HG02852 (cell line): Measurements from ENCODE around the gene DLX1.

Source experiments
- ATAC-seq: cut with Tn5 transposase; IDR thresholded peaks from one replicate; pipeline ENCODE4 v1.9.1; 2021; ENCODE audit warnings: mild to moderate bottlenecking, moderate library complexity; ENCODE audit not compliant: unreplicated experiment

The DLX1 gene

GRCh38 chr2:172086241-172087206, 1.2 kb downstream of the DLX1 start:
- ATAC-seq: no peak

GRCh38 chr2:172087207-172087779, 2.0 kb downstream of the DLX1 start:
- ATAC-seq: no peak

- no peak for ATAC-seq
Measured at GRCh38 chr2:172087780-172088244, 2.5 kb downstream of the DLX1 start.

- ATAC-seq: no peak
Measured at GRCh38 chr2:172088245-172089004, 3.1 kb downstream of the DLX1 start.

DNA sequence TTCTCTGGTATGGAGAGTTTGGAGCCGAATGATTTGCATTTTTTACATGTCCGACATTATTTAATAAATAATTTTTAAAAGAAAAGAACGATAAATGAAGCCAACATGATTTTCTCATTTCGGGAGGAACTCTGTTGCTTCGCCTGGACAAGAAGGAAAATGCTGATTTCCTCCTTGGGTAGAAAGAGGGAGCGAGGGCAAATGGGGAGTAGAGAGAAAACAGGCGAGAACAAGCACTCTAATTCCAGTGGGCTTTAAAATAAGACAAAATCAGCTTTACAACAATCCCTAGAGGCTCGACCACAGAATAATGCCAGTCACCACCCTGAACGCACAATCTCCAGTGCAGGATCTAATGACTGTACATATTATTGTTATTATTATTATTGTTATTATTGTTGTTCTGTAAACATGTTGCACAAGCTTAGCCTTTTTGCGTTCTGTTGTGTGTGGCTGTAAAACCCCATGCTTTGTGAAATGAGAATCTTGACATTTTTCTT, 3.7 kb downstream of the DLX1 start:
- ATAC-seq: no peak

DNA sequence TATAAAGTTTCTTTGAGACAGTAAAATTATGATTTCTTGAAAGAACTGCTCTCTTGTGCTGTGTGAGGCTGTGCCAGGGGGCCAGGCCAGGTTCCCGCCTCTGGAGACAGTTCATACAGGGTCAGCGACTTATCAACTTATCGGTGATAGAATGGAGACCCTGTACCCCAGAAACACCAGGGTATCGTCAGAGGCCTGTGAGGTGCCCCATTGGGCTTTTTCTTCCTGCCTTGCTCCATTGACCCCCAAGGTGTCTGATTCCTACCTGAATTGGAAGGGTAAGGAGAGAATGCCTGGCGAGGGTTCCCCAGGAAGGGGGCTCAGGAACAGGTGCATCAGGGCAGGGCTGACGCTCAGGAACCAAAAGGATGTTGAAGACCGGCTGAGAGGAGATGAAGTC, 4.3 kb downstream of the DLX1 start:
- ATAC-seq: no peak

DNA sequence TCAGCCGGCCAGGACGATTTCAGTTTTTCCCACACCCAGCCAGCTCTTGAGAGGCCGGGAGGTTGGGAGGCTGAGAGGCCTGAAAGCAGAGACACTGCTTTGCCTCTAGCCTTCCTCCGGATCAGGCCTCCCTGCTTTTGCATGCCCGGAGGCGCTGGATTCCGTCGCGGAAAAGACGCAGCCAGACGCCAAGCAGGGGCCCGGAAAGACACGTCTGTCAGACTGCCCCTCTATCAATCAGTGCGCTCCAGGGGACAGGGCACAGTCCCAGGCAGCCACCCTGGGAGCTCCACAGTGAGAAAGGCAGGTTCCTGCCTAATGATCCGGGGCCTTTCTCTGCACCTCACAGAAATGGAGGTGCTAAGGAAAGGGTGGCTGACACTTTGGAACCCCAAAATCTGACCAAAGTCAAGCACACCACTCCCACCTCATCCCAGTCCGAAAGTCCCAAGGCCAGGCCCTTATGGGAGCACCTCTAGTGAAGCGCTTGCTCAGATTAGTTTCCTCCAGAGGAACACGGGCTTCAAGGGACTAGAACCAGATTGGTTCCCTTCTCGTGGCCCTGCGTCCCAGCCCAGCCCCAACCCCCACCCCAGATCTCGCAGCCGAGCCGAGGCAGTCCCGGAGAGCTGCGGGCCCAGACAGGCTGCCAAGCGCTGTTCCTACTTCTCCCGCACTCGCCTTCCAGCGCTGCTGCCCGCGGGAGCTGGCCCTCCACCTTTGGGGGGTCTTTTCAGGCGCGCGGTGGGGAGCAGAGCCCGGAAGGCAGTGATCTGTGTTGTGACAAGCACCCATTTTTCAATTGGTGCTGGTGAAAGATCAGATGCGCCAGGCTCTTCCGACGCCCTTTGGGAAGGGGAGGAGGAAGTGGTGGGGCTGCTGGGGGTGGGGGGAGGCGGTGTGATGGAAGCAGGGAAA, 5.0 kb downstream of the DLX1 start:
- ATAC-seq: no peak

DNA sequence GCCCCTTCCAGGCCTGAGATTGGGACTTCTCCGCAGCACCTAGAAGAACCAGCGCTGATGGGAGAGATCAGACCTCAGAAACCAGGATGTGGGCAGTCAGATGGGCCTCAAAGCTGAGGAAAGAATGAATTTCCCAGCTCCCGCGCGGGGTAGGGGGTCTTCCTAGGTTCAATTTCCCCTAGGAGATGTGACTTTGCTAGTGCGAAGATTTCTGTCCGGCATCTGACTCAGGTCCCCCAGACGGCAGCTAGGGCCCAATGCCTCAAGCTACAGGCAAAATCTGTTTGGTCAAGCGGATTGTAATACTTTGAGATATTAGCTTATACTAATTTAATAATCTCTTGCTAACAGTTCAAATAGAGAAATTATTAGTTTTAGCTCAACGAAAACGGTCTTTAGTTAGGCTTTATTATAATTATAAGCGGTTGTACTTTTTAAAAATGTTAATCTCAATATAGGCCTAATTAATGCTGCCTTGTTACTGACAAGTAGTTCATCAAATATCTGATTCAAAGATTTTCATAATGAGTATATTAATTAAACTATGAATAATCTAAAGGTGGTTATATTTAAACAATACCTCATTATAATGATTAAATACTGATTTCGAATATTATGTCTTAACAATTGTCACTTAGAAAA, 5.8 kb downstream of the DLX1 start:
- ATAC-seq: no peak

- no peak for ATAC-seq
Measured at GRCh38 chr2:172091761-172092566, 6.7 kb downstream of the DLX1 start.

DNA sequence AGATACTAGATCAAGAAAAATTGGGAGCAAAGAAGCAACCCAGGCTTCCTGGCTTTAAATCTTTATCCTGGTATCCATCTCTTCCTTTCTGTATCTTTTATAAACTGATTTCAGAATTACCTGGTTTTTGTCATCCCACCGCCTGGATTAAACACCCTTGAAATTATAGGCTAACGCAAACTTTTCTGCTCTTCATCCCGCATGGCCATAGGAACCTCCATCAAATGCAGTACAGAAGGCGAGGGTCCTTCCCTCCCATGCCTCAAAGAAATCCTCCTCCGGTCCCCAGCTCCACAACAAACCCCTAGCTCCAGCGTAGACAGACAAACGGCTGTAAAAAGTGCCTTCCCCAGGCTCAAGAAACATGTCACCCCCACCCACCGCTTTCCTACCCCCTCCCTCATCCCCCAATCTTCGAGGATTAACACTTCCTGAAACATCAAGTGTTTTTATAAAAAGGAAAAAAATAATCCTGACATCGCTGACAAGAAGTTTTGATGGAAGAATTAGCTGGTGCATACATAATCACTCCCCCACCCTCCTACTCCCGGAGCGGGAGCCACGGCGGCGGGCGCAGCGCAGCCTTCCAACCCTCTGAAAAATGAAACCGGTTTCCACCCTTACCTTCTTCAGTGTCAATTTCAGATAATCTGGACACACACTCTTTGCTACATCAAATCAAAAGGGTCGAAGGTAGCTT, 7.6 kb downstream of the DLX1 start:
- no peak for ATAC-seq

DNA sequence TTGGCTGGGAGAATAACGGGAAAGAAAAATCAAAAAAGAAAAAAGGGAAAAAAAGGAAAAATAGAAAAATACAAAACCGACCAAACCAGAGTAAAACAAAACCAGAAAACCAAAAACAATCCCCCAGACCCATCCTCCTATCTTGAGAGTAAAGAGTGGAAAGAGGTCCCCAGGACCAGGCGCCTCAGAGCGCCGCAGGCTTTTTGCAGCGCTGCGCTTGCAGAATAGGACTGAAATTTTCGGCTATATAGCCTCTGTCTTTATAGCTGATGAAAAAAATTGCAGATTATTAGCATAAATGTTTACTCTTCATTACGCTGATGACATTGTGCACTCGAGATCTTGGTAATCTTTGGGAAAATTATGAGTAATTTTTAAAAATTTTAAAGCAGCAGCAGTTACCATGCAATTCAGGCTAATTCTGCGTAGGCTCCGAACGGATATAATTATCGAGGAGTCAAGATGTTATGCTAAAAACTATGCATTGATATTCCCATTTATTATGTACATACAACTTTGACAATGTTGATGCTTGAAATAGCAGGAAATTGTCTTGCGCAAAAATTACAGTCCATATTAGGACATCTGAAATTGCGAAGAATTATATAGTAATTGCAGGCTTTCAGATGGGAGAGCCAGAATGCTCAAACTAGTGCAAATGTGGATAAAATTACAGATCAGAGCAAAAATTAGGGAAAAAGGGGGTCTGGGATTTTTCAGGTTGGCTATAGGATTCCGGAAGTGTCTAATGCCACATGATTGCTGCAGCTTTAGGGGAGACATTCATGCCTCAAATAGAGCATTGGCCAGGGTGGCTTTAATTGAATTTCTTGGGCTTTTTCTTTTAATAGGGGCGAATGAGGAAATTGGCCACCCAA, 8.3 kb downstream of the DLX1 start:
- no peak for ATAC-seq

DNA sequence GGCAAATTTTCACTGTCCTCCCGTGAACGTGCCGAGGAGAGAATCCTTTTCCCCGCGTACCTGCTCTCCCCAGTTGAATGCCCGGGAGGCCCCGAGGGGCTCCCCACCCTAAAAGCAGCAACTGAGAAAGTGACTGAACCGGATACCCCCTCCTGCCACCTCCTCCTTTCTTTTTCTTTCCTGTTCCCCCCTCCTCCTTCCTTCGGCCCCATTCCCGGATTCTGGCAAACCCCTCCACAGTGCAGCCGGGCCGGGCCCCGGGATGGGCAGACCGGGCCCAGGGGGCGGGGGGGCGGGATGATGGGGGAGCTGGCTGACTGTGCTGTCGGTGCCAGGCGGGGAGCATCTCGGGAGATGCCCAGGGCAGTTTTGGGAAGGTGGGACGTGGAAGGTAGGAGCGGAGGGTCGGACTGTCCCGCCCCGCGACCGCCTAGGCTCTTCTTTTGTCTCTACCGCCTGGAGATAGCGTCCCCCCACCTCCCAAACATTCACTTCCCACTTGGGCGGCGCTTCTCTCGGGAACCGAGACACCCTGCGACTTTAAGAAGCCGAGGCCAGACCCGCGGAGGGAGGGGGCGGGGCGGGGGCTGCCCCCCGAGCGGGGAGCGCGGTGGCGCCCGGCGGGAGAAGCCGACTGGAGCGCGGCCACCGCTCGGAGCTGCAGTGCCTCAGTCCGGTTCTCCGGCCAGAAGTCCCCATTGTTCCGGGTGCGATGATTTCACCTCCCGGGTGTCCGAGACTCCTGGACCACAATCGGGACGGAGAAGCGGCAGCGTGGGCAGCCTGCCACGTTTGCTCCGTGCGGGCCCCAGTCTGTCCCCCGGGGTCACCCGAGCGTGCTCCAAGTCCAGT, 9.2 kb downstream of the DLX1 start:
- ATAC-seq: no peak

DNA sequence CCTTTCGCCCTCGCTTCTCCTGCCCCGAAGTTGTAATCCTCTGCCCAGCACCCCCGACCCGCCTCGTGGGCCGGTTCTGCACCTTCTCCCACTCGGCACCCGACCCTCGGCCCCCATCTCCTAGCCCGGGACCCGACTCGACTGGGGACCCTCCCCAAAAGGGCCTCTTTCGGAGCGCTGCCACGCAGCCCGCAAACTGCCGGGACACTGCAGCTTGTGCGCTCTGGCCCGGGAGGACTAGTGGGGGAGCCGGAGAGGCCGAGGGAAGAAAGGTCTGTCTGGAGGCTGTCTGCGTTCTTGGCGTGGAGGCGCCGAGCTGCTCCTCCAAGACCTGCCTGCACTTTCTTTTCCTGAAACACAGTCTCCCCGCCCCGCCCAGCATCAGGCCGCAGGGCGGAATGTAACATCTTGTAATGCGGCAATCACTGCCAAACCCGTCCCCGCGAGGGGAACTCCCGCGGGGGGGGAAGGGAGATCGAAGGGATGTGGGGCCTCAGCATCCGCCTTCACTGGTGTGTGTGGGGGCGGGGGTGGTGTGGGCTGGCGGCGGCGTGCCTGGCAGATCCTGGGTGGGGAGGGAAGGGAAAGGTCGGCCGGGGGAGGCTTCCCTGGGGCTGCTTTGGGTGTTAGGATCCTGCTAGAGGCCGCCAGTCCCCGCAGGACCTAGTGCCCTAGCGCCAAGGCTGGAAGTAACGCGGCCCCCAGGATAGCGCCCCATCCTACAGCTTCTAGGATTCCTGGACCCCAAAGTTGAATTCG, 10.0 kb downstream of the DLX1 start:
- ATAC-seq: peak; percentile 46

DNA sequence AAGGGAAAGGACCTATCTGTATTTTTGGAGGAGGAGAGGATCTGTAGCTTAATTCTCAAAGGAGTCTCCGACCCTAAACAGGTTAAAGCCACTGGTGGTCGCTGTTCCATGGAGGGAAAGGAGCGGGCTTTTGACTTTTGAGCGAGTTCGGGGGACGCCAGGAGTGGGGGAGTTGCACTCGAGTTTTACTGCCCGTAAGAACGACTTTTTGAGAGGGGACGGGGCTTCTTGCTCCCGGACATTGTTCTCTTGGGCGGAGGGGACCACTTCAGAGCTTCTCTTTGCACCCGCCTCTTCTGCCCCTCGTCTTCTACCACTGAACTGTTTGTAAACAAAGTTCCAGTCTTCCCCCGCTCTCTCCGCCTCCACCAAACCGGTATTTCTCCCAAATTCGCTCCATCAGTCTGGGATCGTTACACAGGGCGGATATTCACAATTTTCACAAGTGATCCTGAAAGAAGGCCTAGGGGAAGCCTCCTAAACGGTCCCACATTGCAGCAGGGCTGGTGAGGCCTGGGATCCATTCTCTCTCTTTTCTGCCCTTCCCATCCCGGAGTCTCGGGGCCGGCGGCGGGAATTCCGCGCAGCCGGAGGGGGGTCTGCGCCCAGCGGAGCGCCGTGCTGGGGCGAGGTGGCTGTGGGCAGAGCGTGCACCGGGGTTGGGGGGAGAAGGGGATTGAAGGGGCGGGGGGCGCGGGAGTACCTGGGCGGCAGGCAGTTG, 10.8 kb downstream of the DLX1 start:
- no peak for ATAC-seq
